ENCODE results near the gene TRIP6. TPM values are rescaled to one million over a fixed set of nuclear protein-coding genes. Genes with fewer than 3 reads are reported as not detected.

TRIP6 gene
- total RNA-seq, 4 donors from 2014 or later: 4.6 to 9.1 (median 7.3) TPM

- H3K4me1 ChIP-seq: peaks cover 37 to 42% of the 10 kb centered on the region in 2 donors
- peaks cover 0 to 40% of the 10 kb centered on the region in 2 donors for H3K36me3 ChIP-seq
- no peaks in the 10 kb centered on the region for H3K27me3 ChIP-seq
- intact Hi-C loops (cut with DNase I; ENCODE audit: low total_unique reads): loop anchor here (5.0 to 10.0 kb wide), 2 partner anchors 339 to 1323 kb away; partner anchors contain the start of genes FAM200A, PLOD3, ZNF655 and ZNHIT1
- no peak overlapping the region for H3K4me3 ChIP-seq
- DNase-seq (no peak), ATAC-seq (no peak)
- no peaks in the 10 kb centered on the region for H3K9me3 ChIP-seq
- peak overlapping the region; percentile 93 to 98 (median 96) for H3K27ac ChIP-seq
- TF ChIP-seq, protein P1, sequence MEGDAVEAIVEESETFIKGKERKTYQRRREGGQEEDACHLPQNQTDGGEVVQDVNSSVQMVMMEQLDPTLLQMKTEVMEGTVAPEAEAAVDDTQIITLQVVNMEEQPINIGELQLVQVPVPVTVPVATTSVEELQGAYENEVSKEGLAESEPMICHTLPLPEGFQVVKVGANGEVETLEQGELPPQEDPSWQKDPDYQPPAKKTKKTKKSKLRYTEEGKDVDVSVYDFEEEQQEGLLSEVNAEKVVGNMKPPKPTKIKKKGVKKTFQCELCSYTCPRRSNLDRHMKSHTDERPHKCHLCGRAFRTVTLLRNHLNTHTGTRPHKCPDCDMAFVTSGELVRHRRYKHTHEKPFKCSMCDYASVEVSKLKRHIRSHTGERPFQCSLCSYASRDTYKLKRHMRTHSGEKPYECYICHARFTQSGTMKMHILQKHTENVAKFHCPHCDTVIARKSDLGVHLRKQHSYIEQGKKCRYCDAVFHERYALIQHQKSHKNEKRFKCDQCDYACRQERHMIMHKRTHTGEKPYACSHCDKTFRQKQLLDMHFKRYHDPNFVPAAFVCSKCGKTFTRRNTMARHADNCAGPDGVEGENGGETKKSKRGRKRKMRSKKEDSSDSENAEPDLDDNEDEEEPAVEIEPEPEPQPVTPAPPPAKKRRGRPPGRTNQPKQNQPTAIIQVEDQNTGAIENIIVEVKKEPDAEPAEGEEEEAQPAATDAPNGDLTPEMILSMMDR (IDR thresholded peaks at IDR 0.05 in 4 of 5, conservative IDR thresholded peaks at IDR 0.05 in 1 of 5): no peak
- TF ChIP-seq POLR2A (IDR thresholded peaks at IDR 0.05): no peak
- in situ Hi-C loops (cut with MboI; ENCODE audit: low sequenced_read_pairs in 4 of 4): no loop called here
Observed at GRCh38 chr7:100878013-100878412, 10.8 kb downstream of the TRIP6 start.

DNA sequence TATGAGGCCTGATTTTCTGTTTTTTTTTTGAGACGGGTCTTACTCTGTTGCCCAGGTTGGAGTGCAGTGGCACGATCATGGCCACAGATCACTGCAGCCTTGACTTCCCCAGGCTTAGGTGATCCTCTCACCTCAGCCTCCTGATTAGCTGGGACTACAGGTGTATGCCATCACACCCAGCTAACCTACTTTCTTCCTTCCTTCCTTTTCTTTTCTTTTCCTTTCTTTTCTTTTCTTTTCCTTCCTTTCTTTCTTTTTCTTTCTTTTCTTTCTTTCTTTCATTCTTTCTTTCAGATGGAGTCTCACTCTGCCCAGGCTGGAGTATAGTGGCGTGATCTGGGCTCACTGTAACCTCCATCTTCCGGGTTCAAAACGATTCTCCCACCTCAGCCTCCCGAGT lies 11.5 kb downstream of the TRIP6 start:
- Histone ChIP-seq H3K4me1 (peaks cover 37 to 42% of the 10 kb centered on the region in 2 donors), H3K27me3 (no peaks in the 10 kb centered on the region), H3K36me3 (peaks cover 0 to 46% of the 10 kb centered on the region in 2 donors), H3K9me3 (no peaks in the 10 kb centered on the region), H3K4me3 (no peak overlapping the region), H3K27ac (peak overlapping the region in 3 of 4 donors; percentile 93 to 98 (median 98))
- DNase-seq (no peak), ATAC-seq (no peak)
- intact Hi-C loops (cut with DNase I; ENCODE audit: low total_unique reads) (loop anchor here (5.0 to 10.0 kb wide), 2 partner anchors 339 to 1324 kb away; partner anchors contain the start of genes FAM200A, PLOD3, ZNF655 and ZNHIT1), in situ Hi-C loops (cut with MboI; ENCODE audit: low sequenced_read_pairs in 4 of 4) (no loop called here)
- TF ChIP-seq, protein P1 (IDR thresholded peaks at IDR 0.05 in 4 of 5, conservative IDR thresholded peaks at IDR 0.05 in 1 of 5): no peak
- TF ChIP-seq POLR2A (IDR thresholded peaks at IDR 0.05): no peak

DNA sequence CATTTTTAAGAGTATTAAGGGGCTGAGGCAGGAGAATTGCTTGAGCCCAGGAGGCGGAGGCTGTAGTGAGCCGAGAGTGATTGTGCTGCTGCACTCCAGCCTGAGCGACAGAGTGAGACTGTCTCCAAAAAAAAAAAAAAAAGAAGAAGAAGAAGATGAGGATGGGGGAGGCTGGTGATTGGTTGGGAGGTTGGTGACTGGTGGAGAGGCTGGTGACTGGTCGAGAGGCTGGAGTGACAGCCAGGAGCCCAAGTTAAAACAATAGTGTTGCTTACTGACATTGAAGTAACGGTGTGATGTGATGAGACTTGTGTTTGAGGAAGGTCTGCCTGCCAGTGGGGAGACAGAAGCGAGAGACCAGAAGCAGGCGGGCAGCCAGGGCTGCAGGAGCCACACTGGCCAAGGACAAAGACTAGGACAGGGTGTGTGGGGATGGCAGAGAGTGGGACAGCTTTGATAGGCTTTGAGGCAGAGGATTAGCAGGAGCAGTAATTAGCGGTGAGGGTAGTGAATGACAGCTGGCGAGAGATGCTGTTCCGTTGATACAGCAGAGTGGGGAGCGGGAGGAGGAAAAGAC lies 12.6 kb downstream of the TRIP6 start:
- Histone ChIP-seq H3K9me3 (no peaks in the 10 kb centered on the region), H3K4me3 (no peak overlapping the region), H3K4me1 (peaks cover 32 to 34% of the 10 kb centered on the region in 2 donors), H3K27me3 (no peaks in the 10 kb centered on the region), H3K27ac (no peak overlapping the region), H3K36me3 (peaks cover 0 to 57% of the 10 kb centered on the region in 2 donors)
- ATAC-seq (no peak), DNase-seq (no peak)
- intact Hi-C loops (cut with DNase I; ENCODE audit: low total_unique reads): loop anchor here (5.0 to 10.0 kb wide), 2 partner anchors 338 to 1325 kb away; partner anchors contain the start of genes FAM200A, PLOD3, ZNF655 and ZNHIT1
- TF ChIP-seq, protein P1 (IDR thresholded peaks at IDR 0.05 in 4 of 5, conservative IDR thresholded peaks at IDR 0.05 in 1 of 5): no peak
- no peak for TF ChIP-seq POLR2A (IDR thresholded peaks at IDR 0.05)
- in situ Hi-C loops (cut with MboI; ENCODE audit: low sequenced_read_pairs in 4 of 4): no loop called here

- peaks cover 31 to 32% of the 10 kb centered on the region in 2 donors for H3K4me1 ChIP-seq
- no peaks in the 10 kb centered on the region for H3K27me3 ChIP-seq
- TF ChIP-seq POLR2A (IDR thresholded peaks at IDR 0.05): no peak
- peaks cover 0 to 66% of the 10 kb centered on the region in 2 donors for H3K36me3 ChIP-seq
- H3K27ac ChIP-seq: no peak overlapping the region
- intact Hi-C loops (cut with DNase I; ENCODE audit: low total_unique reads) (no loop called here), in situ Hi-C loops (cut with MboI; ENCODE audit: low sequenced_read_pairs in 4 of 4) (no loop called here)
- no peak overlapping the region for H3K4me3 ChIP-seq
- H3K9me3 ChIP-seq: no peaks in the 10 kb centered on the region
- ATAC-seq (no peak), DNase-seq (no peak)
Observed at GRCh38 chr7:100880645-100881044, 13.5 kb downstream of the TRIP6 start.

- H3K4me1 ChIP-seq: peaks cover 26 to 27% of the 10 kb centered on the region in 2 donors
- in situ Hi-C loops (cut with MboI; ENCODE audit: low sequenced_read_pairs in 4 of 4): no loop called here
Observed at GRCh38 chr7:100881136-100881535, 13.9 kb downstream of the TRIP6 start.

More at GRCh38 chr7:100881136-100881535, 13.9 kb downstream of the TRIP6 start:
- DNase-seq: no peak
- no peaks in the 10 kb centered on the region for H3K27me3 ChIP-seq
- intact Hi-C loops (cut with DNase I; ENCODE audit: low total_unique reads): no loop called here
- H3K36me3 ChIP-seq: peaks cover 0 to 71% of the 10 kb centered on the region in 2 donors
- TF ChIP-seq POLR2A (IDR thresholded peaks at IDR 0.05): no peak
- TF ChIP-seq, protein P1 (IDR thresholded peaks at IDR 0.05 in 4 of 5, conservative IDR thresholded peaks at IDR 0.05 in 1 of 5): no peak
- no peak for ATAC-seq
- no peak overlapping the region for H3K27ac ChIP-seq
- no peak overlapping the region for H3K4me3 ChIP-seq
- no peaks in the 10 kb centered on the region for H3K9me3 ChIP-seq

Measured in gastrocnemius medialis (tissue), 4 donors.